ENCODE results near the gene PLA2G7. TPM values are rescaled to one million over a fixed set of nuclear protein-coding genes. Genes with fewer than 3 reads are reported as not detected.
A peak's percentile ranks its signal among the peaks of the same experiment; 100 is the strongest.
"Not testable (repeated sequence)": the region's sequence is repeated elsewhere in the genome, so short reads cannot be mapped to it uniquely, and the experiment has no call there.

PLA2G7 gene
- total and polyA plus RNA-seq, 10 donors: 8.9 to 47.9 (median 22.0) TPM

GRCh38 chr6:46772762-46773161, 37.6 kb upstream of the PLA2G7 start:
- H3K4me1 ChIP-seq: peaks cover 0 to 28% (median 8%) of the 10 kb centered on the region in 6 donors
- TF ChIP-seq POLR2A (IDR thresholded peaks at IDR 0.05) (no peak), POLR2AphosphoS5 (IDR thresholded peaks at IDR 0.05) (peak in 1 of 3 donors; percentile 73)
- 24 to 51% (median 36%) methylated on average over 2 of the region's 2 CpGs for WGBS, 5 donors
- H3K27me3 ChIP-seq (replicated peaks in 1 of 7): no peaks in the 10 kb centered on the region
- H3K27ac ChIP-seq: peak overlapping the region in 7 of 8 donors; percentile 11 to 85 (median 76)
- DNase-seq: no peak
- intact Hi-C loops (cut with DNase I; ENCODE audit: low total_unique reads): no loop called here
- H3K36me3 ChIP-seq: no peaks in the 10 kb centered on the region
- H3K4me3 ChIP-seq: peak overlapping the region in 1 of 8 donors; percentile 52
- peaks cover 0 to under 1% (median 0%) of the 10 kb centered on the region in 8 donors for H3K9me3 ChIP-seq

GRCh38 chr6:46772016-46772415, 36.8 kb upstream of the PLA2G7 start:
- no peak for TF ChIP-seq POLR2A (IDR thresholded peaks at IDR 0.05)
- TF ChIP-seq CTCF (IDR thresholded peaks at IDR 0.05 in 8 of 11, conservative IDR thresholded peaks at IDR 0.05 in 3 of 11): no peak
- TF ChIP-seq POLR2AphosphoS5 (IDR thresholded peaks at IDR 0.05): no peak
- intact Hi-C loops (cut with DNase I; ENCODE audit: low total_unique reads): no loop called here
- peak overlapping the region in 1 of 8 donors; percentile 52 for H3K4me3 ChIP-seq
- H3K27me3 ChIP-seq (replicated peaks in 1 of 7): no peaks in the 10 kb centered on the region
- H3K27ac ChIP-seq: peak overlapping the region; percentile 9 to 85 (median 74)
- H3K4me1 ChIP-seq: peaks cover 0 to 28% (median 8%) of the 10 kb centered on the region in 6 donors
- WGBS, 5 donors: 78 to 100% (median 86%) methylated on average over 1 of the region's 1 CpG
- DNase-seq: no peak
- H3K36me3 ChIP-seq: no peaks in the 10 kb centered on the region
- peaks cover 0 to 8% (median 2%) of the 10 kb centered on the region in 8 donors for H3K9me3 ChIP-seq

- intact Hi-C loops (cut with DNase I; ENCODE audit: low total_unique reads): no loop called here
- Histone ChIP-seq H3K4me1 (no peaks in the 10 kb centered on the region), H3K27me3 (replicated peaks in 1 of 7) (no peaks in the 10 kb centered on the region), H3K27ac (no peak overlapping the region), H3K9me3 (peaks cover 0 to 10% (median 2%) of the 10 kb centered on the region in 8 donors), H3K4me3 (no peak overlapping the region), H3K36me3 (no peaks in the 10 kb centered on the region)
- WGBS, 5 donors: 90 to 100% (median 92%) methylated on average over 5 of the region's 5 CpGs
- DNase-seq: no peak
- TF ChIP-seq POLR2A (IDR thresholded peaks at IDR 0.05) (no peak), POLR2AphosphoS5 (IDR thresholded peaks at IDR 0.05) (no peak), CTCF (IDR thresholded peaks at IDR 0.05 in 8 of 11, conservative IDR thresholded peaks at IDR 0.05 in 3 of 11) (no peak)
Observed at GRCh38 chr6:46764961-46765360, 29.8 kb upstream of the PLA2G7 start.

GRCh38 chr6:46764280-46764679, 29.1 kb upstream of the PLA2G7 start:
- H3K4me3 ChIP-seq; intact Hi-C loops (cut with DNase I; ENCODE audit: low total_unique reads); H3K4me1 ChIP-seq; H3K9me3 ChIP-seq; DNase-seq; H3K27me3 ChIP-seq (replicated peaks in 1 of 7); H3K36me3 ChIP-seq; H3K27ac ChIP-seq: not testable (repeated sequence)
- 93 to 94% (median 94%) methylated on average over 10 of the region's 10 CpGs for WGBS, 5 donors

GRCh38 chr6:46763466-46763865, 28.3 kb upstream of the PLA2G7 start:
- no peak for DNase-seq
- no peaks in the 10 kb centered on the region for H3K27me3 ChIP-seq (replicated peaks in 1 of 7)
- intact Hi-C loops (cut with DNase I; ENCODE audit: low total_unique reads): no loop called here
- WGBS, 5 donors: 85 to 94% (median 89%) methylated on average over 2 of the region's 2 CpGs
- H3K4me1 ChIP-seq: no peaks in the 10 kb centered on the region
- no peak overlapping the region for H3K4me3 ChIP-seq
- no peak overlapping the region for H3K27ac ChIP-seq
- H3K36me3 ChIP-seq: no peaks in the 10 kb centered on the region
- H3K9me3 ChIP-seq: peaks cover 0 to 10% (median 2%) of the 10 kb centered on the region in 8 donors
- TF ChIP-seq POLR2AphosphoS5 (IDR thresholded peaks at IDR 0.05): no peak
- TF ChIP-seq CTCF (IDR thresholded peaks at IDR 0.05 in 8 of 11, conservative IDR thresholded peaks at IDR 0.05 in 3 of 11): no peak
- no peak for TF ChIP-seq POLR2A (IDR thresholded peaks at IDR 0.05)
